ENCODE data around the gene SOX9.

Gene SOX9

GRCh38 chr17:72120642-72121163 is at the start of gene SOX9:
TSS of gene SOX9 (plus strand) at chr17:72121020. CDS start at chr17:72121392, 372 bp downstream.
- peak within 1 kb of the TSS; percentile 59 to 70 for H3K27ac ChIP-seq
- intact Hi-C loops (cut with DNase I; ENCODE audit: low total_unique reads), result no loop called here
- peaks cover 0 to 20% (median 0%) of the 10 kb centered on the region in 3 donors for H3K36me3 ChIP-seq
- DNase-seq, result peak; percentile 80 to 90
- H3K4me1 ChIP-seq, result peaks cover 0 to 60% (median 44%) of the 10 kb centered on the region in 4 donors
- H3K4me3 ChIP-seq, result peak within 1 kb of the TSS; percentile 51 to 69
- peaks cover 0 to 40% of the 10 kb centered on the region in 2 donors for H3K27me3 ChIP-seq
- TF ChIP-seq, protein P1, sequence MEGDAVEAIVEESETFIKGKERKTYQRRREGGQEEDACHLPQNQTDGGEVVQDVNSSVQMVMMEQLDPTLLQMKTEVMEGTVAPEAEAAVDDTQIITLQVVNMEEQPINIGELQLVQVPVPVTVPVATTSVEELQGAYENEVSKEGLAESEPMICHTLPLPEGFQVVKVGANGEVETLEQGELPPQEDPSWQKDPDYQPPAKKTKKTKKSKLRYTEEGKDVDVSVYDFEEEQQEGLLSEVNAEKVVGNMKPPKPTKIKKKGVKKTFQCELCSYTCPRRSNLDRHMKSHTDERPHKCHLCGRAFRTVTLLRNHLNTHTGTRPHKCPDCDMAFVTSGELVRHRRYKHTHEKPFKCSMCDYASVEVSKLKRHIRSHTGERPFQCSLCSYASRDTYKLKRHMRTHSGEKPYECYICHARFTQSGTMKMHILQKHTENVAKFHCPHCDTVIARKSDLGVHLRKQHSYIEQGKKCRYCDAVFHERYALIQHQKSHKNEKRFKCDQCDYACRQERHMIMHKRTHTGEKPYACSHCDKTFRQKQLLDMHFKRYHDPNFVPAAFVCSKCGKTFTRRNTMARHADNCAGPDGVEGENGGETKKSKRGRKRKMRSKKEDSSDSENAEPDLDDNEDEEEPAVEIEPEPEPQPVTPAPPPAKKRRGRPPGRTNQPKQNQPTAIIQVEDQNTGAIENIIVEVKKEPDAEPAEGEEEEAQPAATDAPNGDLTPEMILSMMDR (IDR thresholded peaks at IDR 0.05), result no peak
- no peaks in the 10 kb centered on the region for H3K9me3 ChIP-seq

- H3K9me3 ChIP-seq, result no peaks in the 10 kb centered on the region
- no peaks in the 10 kb centered on the region for H3K4me1 ChIP-seq
- H3K27me3 ChIP-seq, result no peaks in the 10 kb centered on the region
- H3K4me3 ChIP-seq, result no peak overlapping the region
- intact Hi-C loops (cut with DNase I; ENCODE audit: low total_unique reads), result no loop called here
- no peak for DNase-seq
- H3K27ac ChIP-seq, result no peak overlapping the region
- TF ChIP-seq, protein P1 (IDR thresholded peaks at IDR 0.05), result no peak
- H3K36me3 ChIP-seq, result no peaks in the 10 kb centered on the region
Measured at GRCh38 chr17:72071330-72071729, 49.5 kb upstream of the SOX9 start.

- TF ChIP-seq, protein P1 (IDR thresholded peaks at IDR 0.05), result no peak
- Histone ChIP-seq H3K9me3 (no peaks in the 10 kb centered on the region), H3K27ac (no peak overlapping the region), H3K36me3 (no peaks in the 10 kb centered on the region), H3K4me1 (peaks cover 0 to 8% (median 0%) of the 10 kb centered on the region in 4 donors), H3K4me3 (no peak overlapping the region), H3K27me3 (no peaks in the 10 kb centered on the region)
- intact Hi-C loops (cut with DNase I; ENCODE audit: low total_unique reads), result no loop called here
- DNase-seq, result no peak
Measured at GRCh38 chr17:72075995-72076677, 44.7 kb upstream of the SOX9 start.

- TF ChIP-seq, protein P1 (IDR thresholded peaks at IDR 0.05), result no peak
- peaks cover 0 to 8% (median 0%) of the 10 kb centered on the region in 4 donors for H3K4me1 ChIP-seq
- intact Hi-C loops (cut with DNase I; ENCODE audit: low total_unique reads), result no loop called here
- H3K27ac ChIP-seq, result no peak overlapping the region
- DNase-seq, result no peak
- no peaks in the 10 kb centered on the region for H3K36me3 ChIP-seq
- H3K27me3 ChIP-seq, result peaks cover 0 to under 1% of the 10 kb centered on the region in 2 donors
- H3K9me3 ChIP-seq, result no peaks in the 10 kb centered on the region
- H3K4me3 ChIP-seq, result no peak overlapping the region
Measured at GRCh38 chr17:72076678-72077030, 44.2 kb upstream of the SOX9 start.

- no peak overlapping the region for H3K27ac ChIP-seq
- H3K9me3 ChIP-seq, result no peaks in the 10 kb centered on the region
- peaks cover 0 to 2% of the 10 kb centered on the region in 2 donors for H3K27me3 ChIP-seq
- intact Hi-C loops (cut with DNase I; ENCODE audit: low total_unique reads), result no loop called here
- H3K36me3 ChIP-seq, result no peaks in the 10 kb centered on the region
- TF ChIP-seq, protein P1 (IDR thresholded peaks at IDR 0.05), result no peak
- DNase-seq, result no peak
- no peak overlapping the region for H3K4me3 ChIP-seq
- H3K4me1 ChIP-seq, result peaks cover 0 to 8% (median 0%) of the 10 kb centered on the region in 4 donors
Measured at GRCh38 chr17:72077326-72077960, 43.4 kb upstream of the SOX9 start.

All from tibial artery (tissue), 4 donors.